ENCODE measurements around the gene ZMYM4.
"Not testable (repeated sequence)": the region's sequence is repeated elsewhere in the genome, so short reads cannot be mapped to it uniquely, and the experiment has no call there.

DNA sequence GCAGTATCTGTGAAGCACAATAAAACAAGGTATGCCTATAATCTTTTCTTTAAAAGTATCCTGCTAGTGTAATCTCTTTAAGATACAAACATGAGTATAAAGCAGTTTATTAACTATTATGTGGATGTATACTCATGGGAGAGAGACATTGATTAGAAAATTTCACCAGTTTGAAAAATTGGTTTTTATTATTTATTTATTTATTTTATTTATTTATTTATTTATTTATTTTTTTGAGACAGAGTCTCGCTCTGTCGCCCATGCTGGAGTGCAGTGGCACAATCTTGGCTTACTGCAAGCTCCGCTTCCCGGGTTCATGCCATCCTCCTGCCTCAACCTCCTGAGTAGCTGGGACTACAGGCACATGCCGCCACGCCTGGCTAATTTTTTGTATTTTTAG, 111.6 kb downstream of the ZMYM4 start:
- TF ChIP-seq, protein P1, sequence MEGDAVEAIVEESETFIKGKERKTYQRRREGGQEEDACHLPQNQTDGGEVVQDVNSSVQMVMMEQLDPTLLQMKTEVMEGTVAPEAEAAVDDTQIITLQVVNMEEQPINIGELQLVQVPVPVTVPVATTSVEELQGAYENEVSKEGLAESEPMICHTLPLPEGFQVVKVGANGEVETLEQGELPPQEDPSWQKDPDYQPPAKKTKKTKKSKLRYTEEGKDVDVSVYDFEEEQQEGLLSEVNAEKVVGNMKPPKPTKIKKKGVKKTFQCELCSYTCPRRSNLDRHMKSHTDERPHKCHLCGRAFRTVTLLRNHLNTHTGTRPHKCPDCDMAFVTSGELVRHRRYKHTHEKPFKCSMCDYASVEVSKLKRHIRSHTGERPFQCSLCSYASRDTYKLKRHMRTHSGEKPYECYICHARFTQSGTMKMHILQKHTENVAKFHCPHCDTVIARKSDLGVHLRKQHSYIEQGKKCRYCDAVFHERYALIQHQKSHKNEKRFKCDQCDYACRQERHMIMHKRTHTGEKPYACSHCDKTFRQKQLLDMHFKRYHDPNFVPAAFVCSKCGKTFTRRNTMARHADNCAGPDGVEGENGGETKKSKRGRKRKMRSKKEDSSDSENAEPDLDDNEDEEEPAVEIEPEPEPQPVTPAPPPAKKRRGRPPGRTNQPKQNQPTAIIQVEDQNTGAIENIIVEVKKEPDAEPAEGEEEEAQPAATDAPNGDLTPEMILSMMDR (IDR thresholded peaks at IDR 0.05): not testable (repeated sequence)
- TF ChIP-seq POLR2A (IDR thresholded peaks at IDR 0.05): not testable (repeated sequence)

Measured in esophagus squamous epithelium (tissue), 4 donors.